GM23338 (cell line): ENCODE results near the gene GGNBP2.

ENCODE experiments used
- CTCF ChIP-seq, 2 experiments: fragments of 200-600 bp in 1 of 2; sonication (generic) in 1 of 2; conservative IDR thresholded peaks; 2 replicates each; pipeline versions ENCODE4 v1.5.1 to v1.6.1; 2016 to 2017; ENCODE audit warnings: antibody characterized with exemption in 2 of 2, low read depth in 2 of 2, mild to moderate bottlenecking in 2 of 2, moderate library complexity in 1 of 2
- EZH2 ChIP-seq: fragments of 200-600 bp; sonication (generic); IDR thresholded peaks from one replicate; pipeline ENCODE4 v1.8.0; 2017; ENCODE audit warnings: antibody characterized with exemption, mild to moderate bottlenecking, low read depth; ENCODE audit not compliant: unreplicated experiment
- REST ChIP-seq: IDR thresholded peaks from one replicate; pipeline ENCODE4 v1.6.1; 2018; ENCODE audit warnings: antibody characterized with exemption; ENCODE audit not compliant: unreplicated experiment
- STAT1 ChIP-seq: IDR thresholded peaks from one replicate; pipeline ENCODE4 v1.6.1; 2016; ENCODE audit warnings: antibody characterized with exemption; ENCODE audit not compliant: unreplicated experiment

GRCh38 chr17:36525113-36525512 lies 19.6 kb upstream of the GGNBP2 start:
- TF ChIP-seq STAT1 (no peak), CTCF (conservative IDR thresholded peaks at IDR 0.05; ENCODE audit: low read depth in 2 of 2) (no peak), REST (no peak), EZH2 (no peak)
